Measurements from ENCODE around the gene TPRG1L. TPM values are rescaled to one million over a fixed set of nuclear protein-coding genes. Genes with fewer than 3 reads are reported as not detected.
A peak's percentile ranks its signal among the peaks of the same experiment; 100 is the strongest.

Gene TPRG1L
- total RNA-seq, 1 donor from 2014 or later: 10.6 TPM

DNA sequence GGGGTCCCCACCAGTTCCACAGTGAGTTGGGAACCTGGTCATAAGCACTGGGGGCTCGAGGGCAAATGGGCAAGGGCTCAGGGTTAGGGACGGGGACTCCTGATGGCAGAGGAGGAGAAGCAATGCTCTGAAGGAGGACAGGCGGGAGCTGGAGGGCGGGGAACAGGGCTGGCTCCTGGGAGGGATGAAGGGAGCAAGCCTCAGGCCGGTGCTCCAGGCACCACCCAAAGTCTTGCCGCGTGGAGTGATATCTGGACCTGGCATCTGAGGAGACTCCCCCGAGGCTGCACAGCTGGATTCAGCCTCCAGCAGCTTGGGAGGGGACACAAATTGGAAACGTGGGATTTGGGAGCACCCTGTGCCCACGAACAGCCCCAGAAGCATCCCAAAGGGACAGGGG is 24.5 kb upstream of the TPRG1L start:
- Mint-ChIP-seq H3K4me3 (no peak overlapping the region), H3K9me3 (no peaks in the 10 kb centered on the region), H3K27ac (no peak overlapping the region), H3K36me3 (peaks cover 2% of the 10 kb centered on the region), H3K4me1 (peaks cover 21% of the 10 kb centered on the region), H3K27me3 (ENCODE audit: insufficient read depth, low read depth) (no peaks in the 10 kb centered on the region)
- Histone ChIP-seq H3K4me2 (no peak overlapping the region), H3K27ac (no peak overlapping the region), H2AFZ (replicated peaks) (no peak overlapping the region), H3K9me3 (ENCODE audit: low read depth) (no peaks in the 10 kb centered on the region), H3K79me2 (ENCODE audit: low read depth) (no peaks in the 10 kb centered on the region), H3K36me3 (no peaks in the 10 kb centered on the region), H3K9ac (no peak overlapping the region), H4K20me1 (ENCODE audit: low read depth) (no peaks in the 10 kb centered on the region), H3K4me3 (no peak overlapping the region), H3F3A (ENCODE audit: low read depth) (no peaks in the 10 kb centered on the region), H3K27me3 (no peaks in the 10 kb centered on the region), H3K4me1 (peaks cover 21% of the 10 kb centered on the region)
- DNase-seq (ENCODE audit: low spot score): no peak
- TF ChIP-seq, protein P1, sequence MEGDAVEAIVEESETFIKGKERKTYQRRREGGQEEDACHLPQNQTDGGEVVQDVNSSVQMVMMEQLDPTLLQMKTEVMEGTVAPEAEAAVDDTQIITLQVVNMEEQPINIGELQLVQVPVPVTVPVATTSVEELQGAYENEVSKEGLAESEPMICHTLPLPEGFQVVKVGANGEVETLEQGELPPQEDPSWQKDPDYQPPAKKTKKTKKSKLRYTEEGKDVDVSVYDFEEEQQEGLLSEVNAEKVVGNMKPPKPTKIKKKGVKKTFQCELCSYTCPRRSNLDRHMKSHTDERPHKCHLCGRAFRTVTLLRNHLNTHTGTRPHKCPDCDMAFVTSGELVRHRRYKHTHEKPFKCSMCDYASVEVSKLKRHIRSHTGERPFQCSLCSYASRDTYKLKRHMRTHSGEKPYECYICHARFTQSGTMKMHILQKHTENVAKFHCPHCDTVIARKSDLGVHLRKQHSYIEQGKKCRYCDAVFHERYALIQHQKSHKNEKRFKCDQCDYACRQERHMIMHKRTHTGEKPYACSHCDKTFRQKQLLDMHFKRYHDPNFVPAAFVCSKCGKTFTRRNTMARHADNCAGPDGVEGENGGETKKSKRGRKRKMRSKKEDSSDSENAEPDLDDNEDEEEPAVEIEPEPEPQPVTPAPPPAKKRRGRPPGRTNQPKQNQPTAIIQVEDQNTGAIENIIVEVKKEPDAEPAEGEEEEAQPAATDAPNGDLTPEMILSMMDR (IDR thresholded peaks at IDR 0.05): no peak
- TF ChIP-seq EZH2 (IDR thresholded peaks at IDR 0.05): no peak
- TF ChIP-seq EZH2phosphoT487 (IDR thresholded peaks at IDR 0.05): no peak

DNA sequence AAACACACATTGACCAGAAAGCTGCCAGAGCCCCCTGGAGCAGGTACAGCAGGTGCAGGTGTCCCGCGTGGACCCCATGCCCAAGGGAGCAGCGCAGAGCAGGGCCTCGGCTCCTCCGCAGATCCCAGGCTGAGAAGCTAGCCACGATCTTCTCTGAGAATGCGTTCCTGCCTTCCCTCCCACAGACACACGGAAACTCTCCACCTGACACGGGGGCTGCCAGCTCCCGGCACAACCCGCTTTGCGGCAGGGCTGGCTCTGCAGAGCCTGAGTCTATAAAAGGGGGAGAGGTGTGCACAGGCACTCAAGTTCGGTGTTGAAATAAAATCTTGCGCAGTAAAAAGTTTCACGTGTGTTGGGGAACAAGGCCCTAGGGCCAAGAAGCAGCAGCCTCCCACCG is 23.1 kb upstream of the TPRG1L start:
- no peak overlapping the region for H3K4me3 ChIP-seq
- H3F3A ChIP-seq (ENCODE audit: low read depth): no peaks in the 10 kb centered on the region
- Mint-ChIP-seq H3K27me3 (ENCODE audit: insufficient read depth, low read depth) (no peaks in the 10 kb centered on the region), H3K36me3 (peaks cover 2% of the 10 kb centered on the region), H3K4me3 (no peak overlapping the region), H3K4me1 (peaks cover 21% of the 10 kb centered on the region), H3K27ac (peak overlapping the region; percentile 31), H3K9me3 (no peaks in the 10 kb centered on the region)
- no peaks in the 10 kb centered on the region for H3K27me3 ChIP-seq
- H3K9me3 ChIP-seq (ENCODE audit: low read depth): no peaks in the 10 kb centered on the region
- H4K20me1 ChIP-seq (ENCODE audit: low read depth): peaks cover 4% of the 10 kb centered on the region
- H2AFZ ChIP-seq (replicated peaks): no peak overlapping the region
- no peaks in the 10 kb centered on the region for H3K79me2 ChIP-seq (ENCODE audit: low read depth)
- no peak for DNase-seq (ENCODE audit: low spot score)
- H3K4me2 ChIP-seq: no peak overlapping the region
- H3K36me3 ChIP-seq: no peaks in the 10 kb centered on the region
- peaks cover 21% of the 10 kb centered on the region for H3K4me1 ChIP-seq
- no peak for TF ChIP-seq EZH2phosphoT487 (IDR thresholded peaks at IDR 0.05)
- TF ChIP-seq, protein P1 (IDR thresholded peaks at IDR 0.05): no peak
- no peak for TF ChIP-seq EZH2 (IDR thresholded peaks at IDR 0.05)
- no peak overlapping the region for H3K9ac ChIP-seq
- no peak overlapping the region for H3K27ac ChIP-seq

DNA sequence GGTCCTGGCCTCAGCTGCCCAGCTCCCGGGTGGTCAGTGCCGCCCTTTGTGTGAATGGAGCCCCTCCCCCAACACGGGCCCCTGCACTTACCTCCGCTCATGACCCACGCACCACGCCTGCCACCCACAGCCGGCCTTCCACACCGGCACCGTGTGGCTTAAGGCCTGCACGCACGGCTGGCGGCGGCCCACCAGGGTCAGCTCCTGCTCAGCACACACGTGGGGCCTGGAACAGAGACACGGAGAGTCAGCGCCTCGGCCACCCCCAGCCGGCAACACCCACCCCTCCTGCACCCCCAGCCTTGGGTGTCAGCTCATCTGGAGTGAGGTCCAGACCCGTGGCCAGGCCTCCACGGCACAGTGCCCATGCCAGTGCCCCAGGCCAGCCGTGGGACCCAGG is 22.4 kb upstream of the TPRG1L start:
- Histone ChIP-seq H3K9ac (no peak overlapping the region), H4K20me1 (ENCODE audit: low read depth) (peaks cover 10% of the 10 kb centered on the region), H3K27ac (no peak overlapping the region), H2AFZ (replicated peaks) (no peak overlapping the region), H3K9me3 (ENCODE audit: low read depth) (no peaks in the 10 kb centered on the region), H3K79me2 (ENCODE audit: low read depth) (no peaks in the 10 kb centered on the region), H3F3A (ENCODE audit: low read depth) (no peaks in the 10 kb centered on the region), H3K4me2 (no peak overlapping the region), H3K4me1 (peaks cover 21% of the 10 kb centered on the region), H3K36me3 (no peaks in the 10 kb centered on the region), H3K4me3 (no peak overlapping the region), H3K27me3 (no peaks in the 10 kb centered on the region)
- H3K4me3 Mint-ChIP-seq: no peak overlapping the region
- H3K27me3 Mint-ChIP-seq (ENCODE audit: insufficient read depth, low read depth): peaks cover 2% of the 10 kb centered on the region
- H3K27ac Mint-ChIP-seq: no peak overlapping the region
- no peak for DNase-seq (ENCODE audit: low spot score)
- TF ChIP-seq EZH2 (IDR thresholded peaks at IDR 0.05): no peak
- TF ChIP-seq, protein P1 (IDR thresholded peaks at IDR 0.05): no peak
- TF ChIP-seq EZH2phosphoT487 (IDR thresholded peaks at IDR 0.05): no peak
- H3K36me3 Mint-ChIP-seq: peaks cover 2% of the 10 kb centered on the region
- no peaks in the 10 kb centered on the region for H3K9me3 Mint-ChIP-seq
- H3K4me1 Mint-ChIP-seq: peaks cover 21% of the 10 kb centered on the region

All from neural progenitor cell (in vitro differentiated cells).